COLO829 (cell line): Measurements from ENCODE around the gene MTX1.
A peak's percentile ranks its signal among the peaks of the same experiment; 100 is the strongest.
"Not testable (repeated sequence)": the region's sequence is repeated elsewhere in the genome, so short reads cannot be mapped to it uniquely, and the experiment has no call there.

ENCODE experiments used
- DNase-seq: peaks from one replicate; pipeline ENCODE4 v3.0.0; 2012; ENCODE audit warnings: low spot score

The MTX1 gene

DNA sequence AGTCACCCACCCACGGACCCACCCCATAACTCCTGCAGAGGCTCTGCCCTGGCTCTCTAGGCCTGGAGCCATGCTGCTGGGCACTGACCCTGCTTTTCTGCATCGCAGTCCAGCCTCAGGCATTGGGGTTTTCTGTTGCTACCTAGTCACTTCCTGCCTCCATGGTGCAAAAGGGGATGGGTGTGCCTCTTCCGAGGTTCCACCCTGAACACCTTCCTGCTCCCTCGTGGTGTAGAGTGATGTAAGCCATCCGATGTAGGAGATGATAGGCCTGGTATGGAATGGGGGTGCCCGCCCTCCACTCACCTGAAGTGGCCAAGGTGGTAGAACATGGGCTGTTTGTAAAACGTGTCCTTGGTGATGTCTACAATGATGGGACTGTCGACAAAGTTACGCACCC, 26.9 kb downstream of the MTX1 start:
- not testable (repeated sequence) for DNase-seq

- no peak for DNase-seq
Observed at GRCh38 chr1:155236451-155236850, 28.0 kb downstream of the MTX1 start.

GRCh38 chr1:155241069-155241679, 32.7 kb downstream of the MTX1 start:
- DNase-seq: peak; percentile 92

GRCh38 chr1:155241841-155242264, 33.4 kb downstream of the MTX1 start:
- no peak for DNase-seq

DNA sequence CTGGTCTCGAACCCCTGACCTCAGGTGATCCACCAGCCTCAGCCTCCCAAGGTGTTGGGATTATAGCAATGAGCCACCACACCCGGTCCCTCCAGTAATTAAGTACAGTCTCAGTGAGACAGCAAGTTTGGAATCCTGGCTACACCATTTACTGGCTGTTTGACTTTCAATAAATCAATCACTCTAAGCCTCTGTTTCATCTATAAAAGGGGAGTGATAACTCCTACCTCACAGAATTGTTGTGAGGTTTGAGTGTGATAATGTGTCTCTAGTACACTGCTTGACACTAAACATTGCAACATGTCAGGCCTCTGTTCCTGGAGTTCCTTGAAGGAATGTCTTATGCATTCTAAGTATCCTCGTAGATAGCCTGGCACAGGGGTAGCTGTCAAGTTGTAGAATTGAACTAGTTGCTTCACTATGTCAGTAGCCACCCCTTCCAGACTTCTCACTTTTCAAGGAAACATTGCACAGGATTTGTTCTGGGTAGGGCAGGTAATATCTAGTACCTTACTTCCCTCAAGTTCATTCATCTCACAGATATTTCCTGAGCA, 34.4 kb downstream of the MTX1 start:
- no peak for DNase-seq

- DNase-seq: peak; percentile 99
Observed at GRCh38 chr1:155244368-155245162, 36.1 kb downstream of the MTX1 start.

DNA sequence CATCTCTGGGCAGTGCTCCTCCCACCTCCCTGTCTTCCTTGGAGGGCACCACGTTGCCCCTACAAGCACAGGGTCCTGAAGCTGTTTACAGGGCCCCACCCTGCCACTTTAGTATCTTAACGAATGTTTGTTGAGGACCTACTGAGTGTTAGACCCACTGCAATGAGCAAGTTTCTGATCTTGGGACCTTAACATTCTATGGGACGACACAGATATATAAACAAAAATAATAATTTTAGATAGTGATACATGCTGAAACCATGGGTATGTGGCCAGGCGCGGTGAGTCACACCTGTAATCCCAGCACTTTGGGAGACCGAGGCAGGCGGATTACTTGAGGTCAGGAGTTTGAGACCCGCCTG, 36.6 kb downstream of the MTX1 start:
- no peak for DNase-seq

DNA sequence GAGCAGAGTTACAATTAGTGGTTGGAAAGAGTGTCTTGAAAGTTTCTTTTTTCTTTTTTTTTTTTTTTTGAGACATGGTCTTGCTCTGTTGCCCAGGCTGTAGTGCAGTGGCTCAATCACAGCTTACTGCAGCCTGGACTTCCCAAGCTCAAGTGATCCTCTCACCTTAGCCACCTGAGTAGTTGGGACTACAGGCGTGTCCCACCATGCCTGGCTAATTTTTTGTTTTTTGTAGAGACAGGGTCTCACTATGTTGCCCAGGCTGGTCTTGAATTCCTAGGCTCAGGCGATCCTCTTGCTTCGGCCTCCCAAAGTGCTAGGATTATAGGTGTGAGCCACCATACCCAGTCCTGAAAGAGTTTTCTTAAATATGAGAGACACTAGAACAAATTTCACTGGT, 38.3 kb downstream of the MTX1 start:
- DNase-seq: not testable (repeated sequence)

DNA sequence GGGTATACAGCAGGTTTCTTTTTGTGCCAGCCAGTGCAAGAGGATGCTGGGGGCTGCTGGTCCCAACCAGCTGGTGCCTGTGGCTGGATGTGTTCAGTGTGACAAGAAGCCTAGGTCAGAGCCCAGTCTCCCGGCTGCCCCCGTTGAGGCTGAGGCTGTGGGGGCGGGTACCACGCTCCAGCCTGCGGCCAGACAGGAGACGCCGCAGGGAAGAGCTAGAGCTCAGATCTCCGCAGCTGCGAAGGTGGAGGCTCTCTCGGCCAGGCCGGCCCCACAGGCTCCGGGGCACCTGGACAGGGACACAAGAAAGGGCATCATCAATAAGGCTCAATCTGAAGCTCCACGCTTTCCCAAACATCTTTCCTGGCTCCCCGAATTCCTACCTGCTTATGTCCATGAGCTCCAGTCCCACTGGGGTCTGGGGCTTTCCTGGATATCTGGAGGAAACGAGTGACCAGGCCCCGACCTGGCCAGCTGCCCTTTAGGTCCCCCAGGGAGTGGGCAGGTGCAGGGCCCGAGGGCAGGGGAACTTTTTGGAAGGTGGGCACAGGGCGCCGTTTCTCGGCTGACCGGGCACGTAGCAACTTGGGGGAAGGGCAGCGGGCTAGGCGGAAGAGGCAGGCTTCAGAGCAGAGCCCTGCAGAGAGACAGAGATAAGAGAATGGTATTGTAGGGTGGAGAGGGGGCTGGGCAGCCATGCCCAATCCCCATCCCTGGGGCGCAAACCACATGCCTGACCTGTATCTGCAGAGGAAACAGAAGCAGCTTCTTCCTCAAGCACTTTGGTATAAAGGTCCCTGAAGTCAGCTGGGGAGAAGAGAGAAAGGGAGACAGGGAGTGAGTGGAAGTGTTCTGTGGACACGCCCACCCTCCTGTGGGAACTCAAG, 39.4 kb downstream of the MTX1 start:
- DNase-seq: no peak

GRCh38 chr1:155250246-155250632, 41.7 kb downstream of the MTX1 start:
- DNase-seq: no peak

- peak; percentile 99 for DNase-seq
Observed at GRCh38 chr1:155250633-155251449, 42.3 kb downstream of the MTX1 start.

- no peak for DNase-seq
Observed at GRCh38 chr1:155251566-155251965, 43.1 kb downstream of the MTX1 start.

DNA sequence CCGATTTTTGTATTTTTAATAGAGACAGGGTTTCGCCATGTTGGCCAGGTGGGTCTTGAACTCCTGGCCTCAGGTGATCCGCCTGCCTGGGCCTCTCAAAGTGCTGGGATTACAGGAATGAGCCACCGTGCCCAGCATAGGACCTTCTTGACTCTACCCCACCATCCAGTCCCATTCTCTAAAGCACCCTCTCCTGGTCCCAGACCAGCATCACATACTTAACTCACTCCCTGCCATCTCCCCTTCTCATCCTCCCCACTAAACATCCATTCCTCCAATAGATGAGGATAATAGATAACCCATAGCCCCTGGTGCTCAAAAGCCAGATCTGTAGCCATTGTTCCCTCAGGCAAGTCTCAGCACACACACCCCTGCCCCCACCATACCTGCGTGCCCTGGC, 44.7 kb downstream of the MTX1 start:
- DNase-seq: no peak

DNA sequence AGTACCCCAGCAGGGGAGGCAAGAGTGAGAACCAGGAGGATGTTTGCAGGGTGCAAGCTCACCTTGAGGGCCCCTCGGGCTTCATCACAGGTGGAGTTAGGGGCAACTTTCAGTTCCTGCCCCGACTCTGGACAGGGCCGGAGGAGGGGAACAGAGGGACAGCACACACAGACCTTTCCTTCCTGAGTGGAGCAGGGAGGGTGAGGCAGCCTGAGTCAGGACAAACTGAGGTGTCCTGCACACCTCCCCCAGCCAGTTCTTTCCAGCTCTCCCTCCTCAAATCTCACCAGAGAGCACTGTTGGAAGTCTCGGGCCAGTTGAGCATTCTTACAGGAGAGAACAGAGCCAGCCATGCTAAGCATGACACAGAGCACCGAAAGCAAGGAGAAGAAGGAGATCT, 45.3 kb downstream of the MTX1 start:
- DNase-seq: no peak

DNA sequence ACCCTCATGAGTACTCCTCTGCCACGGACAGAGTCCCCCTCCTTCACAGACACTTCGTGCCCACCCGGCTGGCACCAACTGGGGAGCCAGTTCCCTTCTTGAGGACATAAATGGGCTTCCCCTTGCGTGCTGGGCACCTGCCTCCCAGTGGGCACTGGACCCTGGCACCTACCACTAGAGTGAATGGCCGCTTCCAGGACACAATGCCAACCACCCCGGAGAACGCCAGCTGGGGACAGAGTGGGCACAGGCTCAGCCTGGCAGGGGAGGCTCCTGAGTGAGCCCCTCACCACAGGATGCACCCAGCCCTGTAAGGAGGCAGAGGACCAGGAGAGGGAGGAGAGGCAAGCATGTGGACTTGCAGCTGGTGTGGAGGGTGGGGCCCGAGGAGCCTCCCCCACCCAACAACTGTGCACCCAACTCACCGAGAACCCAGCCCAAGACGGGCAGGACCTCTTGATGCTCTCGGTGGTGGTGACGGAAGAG, 45.8 kb downstream of the MTX1 start:
- DNase-seq: no peak

GRCh38 chr1:155254714-155255242, 46.3 kb downstream of the MTX1 start:
- no peak for DNase-seq

DNA sequence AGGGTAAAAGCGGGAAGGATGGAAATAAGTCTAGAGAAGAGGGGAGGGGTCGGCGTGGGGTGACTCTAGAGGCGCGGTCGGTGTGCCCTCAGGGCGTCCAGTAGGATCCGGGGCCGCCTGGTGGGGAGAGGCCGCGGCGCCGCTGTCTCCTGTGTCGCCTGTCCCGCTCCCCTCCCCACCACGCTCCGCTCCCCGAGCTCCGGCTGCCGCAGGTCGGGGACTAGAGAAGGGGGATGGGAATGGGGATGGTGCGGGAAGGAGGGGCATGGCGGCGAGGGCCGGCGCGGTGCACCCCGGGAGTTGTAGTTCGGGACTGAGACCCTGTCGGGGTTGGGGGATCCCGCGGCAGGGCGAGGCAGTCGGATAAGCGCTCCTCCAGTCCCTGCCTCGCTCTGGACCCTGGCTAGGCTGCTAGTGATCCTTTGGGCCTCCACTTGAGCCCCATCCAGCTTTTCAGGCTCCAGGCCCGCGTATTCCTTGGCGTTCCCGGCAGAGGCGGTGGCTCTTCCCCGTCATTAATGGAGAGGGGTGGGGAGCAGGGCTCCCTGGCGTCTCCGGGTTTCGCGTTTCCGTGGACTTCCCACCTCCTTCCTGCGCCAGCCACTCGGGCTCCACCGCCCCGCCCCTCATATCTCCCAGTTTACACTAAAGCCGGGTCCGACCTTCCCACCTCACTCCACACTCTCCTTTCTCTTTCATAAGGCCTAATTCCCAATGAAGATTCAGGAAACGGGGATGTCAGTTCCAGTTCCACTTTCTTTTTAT, 46.9 kb downstream of the MTX1 start, which contains the start of gene ENTREP3:
Gene ENTREP3 (minus strand): TSS at position 241 of the 765 bp plus-strand sequence. CDS start 606 bp downstream, outside the sequence.
- peak; percentile 87 for DNase-seq

GRCh38 chr1:155256058-155256852, 47.8 kb downstream of the MTX1 start:
- no peak for DNase-seq

DNA sequence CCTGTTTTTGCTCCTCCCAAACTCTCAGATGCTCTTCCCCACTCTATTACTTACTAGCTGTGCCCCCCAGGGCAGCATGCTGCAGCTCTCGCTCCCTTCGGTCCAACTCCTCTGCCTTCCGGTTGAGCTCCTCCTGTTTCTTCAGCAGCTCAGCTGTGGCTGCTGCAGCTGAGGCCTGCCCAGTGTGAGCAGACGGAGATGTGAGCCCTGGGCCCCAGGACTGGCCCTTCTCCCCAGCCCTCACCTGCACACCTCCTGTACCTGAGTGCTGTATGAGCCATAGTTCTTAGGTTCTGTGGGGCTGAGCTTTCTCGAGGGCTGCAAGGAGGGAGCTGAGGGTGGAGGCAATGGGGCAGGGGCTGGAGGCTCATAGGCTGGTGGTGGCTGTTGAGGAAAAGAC, 51.8 kb downstream of the MTX1 start:
- DNase-seq: no peak

- no peak for DNase-seq
Observed at GRCh38 chr1:155261493-155261851, 53.0 kb downstream of the MTX1 start.
